ENCODE measurements around the gene COQ8A.

The COQ8A gene

GRCh38 chr1:226934483-226935237, 5.4 kb upstream of the COQ8A start:
- Histone ChIP-seq H3K4me3 (ENCODE audit: low read length) (no peak overlapping the region), H3K36me3 (ENCODE audit: control insufficient read depth, insufficient read depth, low read length) (no peaks in the 10 kb centered on the region), H3K4me1 (ENCODE audit: control insufficient read depth, insufficient read depth, low read length) (peaks cover 5% of the 10 kb centered on the region), H3K27ac (ENCODE audit: low read depth, low read length) (no peak overlapping the region), H3K9ac (ENCODE audit: low read length) (no peak overlapping the region), H3K27me3 (ENCODE audit: control insufficient read depth, insufficient read depth, low read length) (no peaks in the 10 kb centered on the region)

DNA sequence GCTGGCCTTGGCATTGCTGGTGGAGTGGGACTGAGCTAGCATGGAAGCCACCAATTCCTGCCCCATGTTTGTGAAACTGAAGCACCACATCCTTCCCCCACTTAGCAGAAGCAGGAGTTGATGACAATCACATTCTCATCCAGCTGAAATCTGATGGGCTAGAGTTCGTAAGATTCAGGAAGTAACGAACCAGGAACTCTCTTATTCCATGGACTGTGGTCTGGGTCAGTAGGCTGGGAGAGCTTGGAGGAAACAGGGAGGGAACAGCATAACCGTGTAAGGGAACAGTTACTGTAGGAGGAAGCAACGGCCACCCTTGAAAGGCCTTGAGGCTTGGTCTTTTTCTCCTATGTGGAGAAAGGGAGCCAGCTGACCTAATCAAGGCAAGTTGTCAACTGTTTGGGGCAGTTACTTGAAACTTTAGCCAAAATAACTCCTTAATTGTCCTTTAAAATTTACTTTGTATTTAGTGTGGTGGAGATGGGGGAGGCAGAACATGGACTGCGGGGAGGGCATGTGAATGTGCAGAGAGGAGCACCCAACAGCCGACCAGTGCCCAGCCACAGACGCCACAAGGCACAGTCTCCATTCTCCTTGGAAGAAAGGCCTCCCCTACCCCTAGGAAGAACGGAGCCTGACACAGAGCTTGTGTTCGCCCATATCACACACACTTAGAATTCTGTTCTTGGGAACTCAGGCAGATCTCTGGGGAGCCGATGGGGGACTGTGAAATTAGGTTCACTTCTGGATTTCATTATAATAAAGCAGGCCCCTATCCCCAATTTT, 2.0 kb upstream of the COQ8A start:
- no peaks in the 10 kb centered on the region for H3K27me3 ChIP-seq (ENCODE audit: control insufficient read depth, insufficient read depth, low read length)
- H3K36me3 ChIP-seq (ENCODE audit: control insufficient read depth, insufficient read depth, low read length) = no peaks in the 10 kb centered on the region
- no peak overlapping the region for H3K4me3 ChIP-seq (ENCODE audit: low read length)
- H3K9ac ChIP-seq (ENCODE audit: low read length) = no peak overlapping the region
- H3K27ac ChIP-seq (ENCODE audit: low read depth, low read length) = peak overlapping the region; percentile 97
- H3K4me1 ChIP-seq (ENCODE audit: control insufficient read depth, insufficient read depth, low read length) = peaks cover 11% of the 10 kb centered on the region

- H3K4me1 ChIP-seq (ENCODE audit: control insufficient read depth, insufficient read depth, low read length) = peaks cover 11% of the 10 kb centered on the region
Measured at GRCh38 chr1:226938903-226939437, 1.1 kb upstream of the COQ8A start.

GRCh38 chr1:226939438-226940028, 561 bp upstream of the COQ8A start:
- H3K4me3 ChIP-seq (ENCODE audit: low read length) = peak overlapping the region; percentile 94
- peak overlapping the region; percentile 97 for H3K27ac ChIP-seq (ENCODE audit: low read depth, low read length)
- peak overlapping the region; percentile 95 for H3K9ac ChIP-seq (ENCODE audit: low read length)
- no peaks in the 10 kb centered on the region for H3K27me3 ChIP-seq (ENCODE audit: control insufficient read depth, insufficient read depth, low read length)
- no peaks in the 10 kb centered on the region for H3K36me3 ChIP-seq (ENCODE audit: control insufficient read depth, insufficient read depth, low read length)
- peaks cover 11% of the 10 kb centered on the region for H3K4me1 ChIP-seq (ENCODE audit: control insufficient read depth, insufficient read depth, low read length)

More at GRCh38 chr1:226938903-226939437, 1.1 kb upstream of the COQ8A start:
- Histone ChIP-seq H3K4me3 (ENCODE audit: low read length) (peak overlapping the region; percentile 94), H3K27me3 (ENCODE audit: control insufficient read depth, insufficient read depth, low read length) (no peaks in the 10 kb centered on the region), H3K27ac (ENCODE audit: low read depth, low read length) (peak overlapping the region; percentile 97), H3K36me3 (ENCODE audit: control insufficient read depth, insufficient read depth, low read length) (no peaks in the 10 kb centered on the region), H3K9ac (ENCODE audit: low read length) (peak overlapping the region; percentile 95)

- H3K27ac ChIP-seq (ENCODE audit: low read depth, low read length) = peak overlapping the region; percentile 83
- peak overlapping the region; percentile 96 for H3K4me3 ChIP-seq (ENCODE audit: low read length)
- no peaks in the 10 kb centered on the region for H3K27me3 ChIP-seq (ENCODE audit: control insufficient read depth, insufficient read depth, low read length)
- H3K4me1 ChIP-seq (ENCODE audit: control insufficient read depth, insufficient read depth, low read length) = peaks cover 18% of the 10 kb centered on the region
- no peaks in the 10 kb centered on the region for H3K36me3 ChIP-seq (ENCODE audit: control insufficient read depth, insufficient read depth, low read length)
- peak overlapping the region; percentile 84 for H3K9ac ChIP-seq (ENCODE audit: low read length)
Measured at GRCh38 chr1:226940806-226941067, 643 bp downstream of the COQ8A start.

- Histone ChIP-seq H3K4me1 (ENCODE audit: control insufficient read depth, insufficient read depth, low read length) (peaks cover 18% of the 10 kb centered on the region), H3K27me3 (ENCODE audit: control insufficient read depth, insufficient read depth, low read length) (no peaks in the 10 kb centered on the region), H3K36me3 (ENCODE audit: control insufficient read depth, insufficient read depth, low read length) (no peaks in the 10 kb centered on the region), H3K27ac (ENCODE audit: low read depth, low read length) (no peak overlapping the region), H3K4me3 (ENCODE audit: low read length) (no peak overlapping the region), H3K9ac (ENCODE audit: low read length) (no peak overlapping the region)
Measured at GRCh38 chr1:226942392-226942791, 2.3 kb downstream of the COQ8A start.

DNA sequence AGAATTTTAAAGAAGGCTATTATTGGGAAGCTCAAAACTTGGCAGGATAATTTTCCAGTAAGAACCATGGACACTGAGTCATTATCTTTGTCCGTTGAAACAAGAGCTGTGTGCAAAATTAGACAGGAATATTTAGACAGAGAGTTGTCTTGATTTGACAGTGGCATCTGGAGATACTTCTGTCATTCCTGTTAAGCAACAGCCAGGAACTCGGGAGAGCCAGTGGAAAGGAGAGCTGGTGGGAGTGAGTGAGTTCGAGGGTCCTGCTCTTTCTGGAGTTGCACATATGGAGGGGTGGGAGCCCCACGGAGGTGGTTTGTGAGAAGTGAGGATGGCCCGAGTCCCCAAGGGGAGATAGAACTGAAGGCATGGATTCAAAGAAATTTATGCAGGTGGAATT, 3.1 kb downstream of the COQ8A start:
- Histone ChIP-seq H3K9ac (ENCODE audit: low read length) (no peak overlapping the region), H3K4me3 (ENCODE audit: low read length) (no peak overlapping the region), H3K4me1 (ENCODE audit: control insufficient read depth, insufficient read depth, low read length) (peaks cover 18% of the 10 kb centered on the region), H3K27me3 (ENCODE audit: control insufficient read depth, insufficient read depth, low read length) (no peaks in the 10 kb centered on the region), H3K36me3 (ENCODE audit: control insufficient read depth, insufficient read depth, low read length) (no peaks in the 10 kb centered on the region), H3K27ac (ENCODE audit: low read depth, low read length) (no peak overlapping the region)

DNA sequence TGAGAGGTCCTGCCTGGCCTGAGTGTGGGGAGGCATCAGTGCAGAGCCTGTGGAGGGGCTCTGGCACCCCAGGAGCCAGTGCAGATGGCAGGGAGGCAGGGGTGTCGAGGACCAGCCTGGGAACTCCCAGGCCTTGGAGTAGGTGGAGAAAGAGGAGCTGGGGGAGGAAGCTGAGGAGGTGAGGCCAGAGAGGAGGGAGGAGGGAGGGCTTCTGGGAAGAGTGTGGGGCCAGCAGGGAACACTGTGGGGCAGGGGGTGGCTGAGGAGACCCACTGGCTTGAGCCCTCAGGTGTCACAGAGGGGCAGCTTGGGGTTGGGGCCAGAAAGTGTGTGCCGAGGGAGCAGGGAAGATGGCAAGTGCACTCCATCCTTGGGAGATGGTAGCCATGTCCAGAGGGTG, 3.8 kb downstream of the COQ8A start:
- Histone ChIP-seq H3K27me3 (ENCODE audit: control insufficient read depth, insufficient read depth, low read length) (no peaks in the 10 kb centered on the region), H3K4me1 (ENCODE audit: control insufficient read depth, insufficient read depth, low read length) (peaks cover 15% of the 10 kb centered on the region), H3K9ac (ENCODE audit: low read length) (no peak overlapping the region), H3K4me3 (ENCODE audit: low read length) (no peak overlapping the region), H3K36me3 (ENCODE audit: control insufficient read depth, insufficient read depth, low read length) (no peaks in the 10 kb centered on the region), H3K27ac (ENCODE audit: low read depth, low read length) (no peak overlapping the region)

DNA sequence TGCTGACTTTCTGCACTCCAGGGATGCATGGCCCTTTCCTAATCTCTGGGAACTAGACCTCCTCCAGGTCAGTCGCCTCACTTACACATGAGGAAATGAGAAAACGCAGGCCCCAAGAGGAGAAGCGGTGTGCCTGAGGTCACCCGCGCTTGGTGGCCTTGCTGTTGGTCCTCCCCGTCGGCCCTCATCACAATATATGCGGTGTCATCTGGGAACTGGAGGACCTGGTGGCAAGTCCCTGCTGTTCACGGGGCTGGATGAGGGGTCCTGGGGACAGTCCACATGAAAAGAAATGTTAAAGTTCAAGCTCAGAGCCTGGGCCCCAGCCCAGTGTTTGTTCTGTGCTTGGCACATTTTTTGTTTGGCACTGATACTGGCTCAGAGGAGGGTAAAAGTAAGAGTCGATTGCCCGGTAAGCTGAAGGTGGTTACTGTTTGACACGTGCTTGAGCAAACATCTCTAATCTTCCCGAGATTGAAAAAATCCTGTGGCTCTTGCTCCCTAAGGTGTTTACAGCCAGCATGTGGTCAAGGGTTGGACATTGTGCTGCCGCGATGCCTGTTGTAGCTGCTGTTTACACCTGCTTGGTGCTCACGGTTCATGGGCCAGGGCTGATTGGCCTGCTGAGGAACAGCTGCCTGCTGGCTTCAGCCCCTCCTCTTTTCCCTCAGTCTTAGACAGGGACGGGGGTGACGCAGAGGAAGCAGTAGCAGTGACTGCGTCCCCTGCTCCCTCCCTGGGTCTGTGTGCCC, 5.2 kb downstream of the COQ8A start:
- Histone ChIP-seq H3K36me3 (ENCODE audit: control insufficient read depth, insufficient read depth, low read length) (no peaks in the 10 kb centered on the region), H3K4me3 (ENCODE audit: low read length) (no peak overlapping the region), H3K27me3 (ENCODE audit: control insufficient read depth, insufficient read depth, low read length) (no peaks in the 10 kb centered on the region), H3K27ac (ENCODE audit: low read depth, low read length) (no peak overlapping the region), H3K4me1 (ENCODE audit: control insufficient read depth, insufficient read depth, low read length) (peaks cover 13% of the 10 kb centered on the region), H3K9ac (ENCODE audit: low read length) (no peak overlapping the region)

DNA sequence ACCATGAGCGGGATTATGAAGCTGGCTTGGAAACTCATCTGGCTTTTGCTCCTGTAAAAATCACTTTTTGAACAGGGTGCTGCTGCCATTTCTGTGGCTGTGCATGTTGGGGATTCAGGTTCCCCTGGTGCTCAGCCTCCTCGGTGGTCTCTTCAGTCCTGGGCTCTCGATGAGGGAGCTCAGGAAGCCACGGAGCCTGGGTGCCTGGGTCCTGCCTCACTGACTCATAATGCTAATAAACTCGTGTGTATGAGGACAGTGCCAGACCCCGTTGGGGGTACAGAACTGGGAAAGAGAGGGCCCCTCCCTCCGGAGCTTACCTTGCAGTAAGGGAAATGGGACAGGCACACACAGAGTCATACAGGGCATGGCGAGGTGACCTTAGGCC, 5.8 kb downstream of the COQ8A start:
- H3K27ac ChIP-seq (ENCODE audit: low read depth, low read length) = no peak overlapping the region
- H3K27me3 ChIP-seq (ENCODE audit: control insufficient read depth, insufficient read depth, low read length) = no peaks in the 10 kb centered on the region
- H3K4me3 ChIP-seq (ENCODE audit: low read length) = no peak overlapping the region
- H3K4me1 ChIP-seq (ENCODE audit: control insufficient read depth, insufficient read depth, low read length) = peaks cover 12% of the 10 kb centered on the region
- no peak overlapping the region for H3K9ac ChIP-seq (ENCODE audit: low read length)
- no peaks in the 10 kb centered on the region for H3K36me3 ChIP-seq (ENCODE audit: control insufficient read depth, insufficient read depth, low read length)

DNA sequence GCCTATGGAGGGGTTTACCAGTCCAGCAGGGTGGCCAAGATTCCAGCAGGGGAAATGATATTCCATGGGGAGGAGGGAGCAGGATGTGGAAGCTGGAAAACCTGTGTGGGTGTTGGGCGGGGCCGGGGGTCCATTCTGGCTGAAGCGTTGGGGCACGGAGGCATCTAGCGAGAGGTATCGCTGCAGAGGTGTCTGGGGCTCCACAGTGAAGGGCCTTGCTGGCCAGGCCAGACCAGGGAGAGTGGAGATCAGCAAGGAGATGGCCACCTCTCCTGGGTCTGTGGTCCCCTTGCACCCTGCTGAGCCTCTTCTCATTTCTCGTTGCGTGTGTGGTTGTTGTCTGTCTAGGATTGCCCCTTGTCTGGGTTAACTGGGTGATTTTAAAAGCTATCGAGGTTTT, 6.2 kb downstream of the COQ8A start:
- Histone ChIP-seq H3K9ac (ENCODE audit: low read length) (no peak overlapping the region), H3K27me3 (ENCODE audit: control insufficient read depth, insufficient read depth, low read length) (no peaks in the 10 kb centered on the region), H3K27ac (ENCODE audit: low read depth, low read length) (no peak overlapping the region), H3K36me3 (ENCODE audit: control insufficient read depth, insufficient read depth, low read length) (no peaks in the 10 kb centered on the region), H3K4me3 (ENCODE audit: low read length) (no peak overlapping the region), H3K4me1 (ENCODE audit: control insufficient read depth, insufficient read depth, low read length) (peaks cover 8% of the 10 kb centered on the region)

GRCh38 chr1:226946841-226947240, 6.7 kb downstream of the COQ8A start:
- no peak overlapping the region for H3K9ac ChIP-seq (ENCODE audit: low read length)
- no peak overlapping the region for H3K27ac ChIP-seq (ENCODE audit: low read depth, low read length)
- peaks cover 7% of the 10 kb centered on the region for H3K4me1 ChIP-seq (ENCODE audit: control insufficient read depth, insufficient read depth, low read length)

More at GRCh38 chr1:226946841-226947240, 6.7 kb downstream of the COQ8A start:
- Histone ChIP-seq H3K4me3 (ENCODE audit: low read length) (no peak overlapping the region), H3K36me3 (ENCODE audit: control insufficient read depth, insufficient read depth, low read length) (no peaks in the 10 kb centered on the region), H3K27me3 (ENCODE audit: control insufficient read depth, insufficient read depth, low read length) (no peaks in the 10 kb centered on the region)
